Measurements from ENCODE around the gene PPM1K. TPM values are rescaled to one million over a fixed set of nuclear protein-coding genes. Genes with fewer than 3 reads are reported as not detected.

Gene PPM1K
- total and polyA plus RNA-seq, 4 experiments from 2014 or later: 82.2 to 84.5 (median 84.0) TPM

DNA sequence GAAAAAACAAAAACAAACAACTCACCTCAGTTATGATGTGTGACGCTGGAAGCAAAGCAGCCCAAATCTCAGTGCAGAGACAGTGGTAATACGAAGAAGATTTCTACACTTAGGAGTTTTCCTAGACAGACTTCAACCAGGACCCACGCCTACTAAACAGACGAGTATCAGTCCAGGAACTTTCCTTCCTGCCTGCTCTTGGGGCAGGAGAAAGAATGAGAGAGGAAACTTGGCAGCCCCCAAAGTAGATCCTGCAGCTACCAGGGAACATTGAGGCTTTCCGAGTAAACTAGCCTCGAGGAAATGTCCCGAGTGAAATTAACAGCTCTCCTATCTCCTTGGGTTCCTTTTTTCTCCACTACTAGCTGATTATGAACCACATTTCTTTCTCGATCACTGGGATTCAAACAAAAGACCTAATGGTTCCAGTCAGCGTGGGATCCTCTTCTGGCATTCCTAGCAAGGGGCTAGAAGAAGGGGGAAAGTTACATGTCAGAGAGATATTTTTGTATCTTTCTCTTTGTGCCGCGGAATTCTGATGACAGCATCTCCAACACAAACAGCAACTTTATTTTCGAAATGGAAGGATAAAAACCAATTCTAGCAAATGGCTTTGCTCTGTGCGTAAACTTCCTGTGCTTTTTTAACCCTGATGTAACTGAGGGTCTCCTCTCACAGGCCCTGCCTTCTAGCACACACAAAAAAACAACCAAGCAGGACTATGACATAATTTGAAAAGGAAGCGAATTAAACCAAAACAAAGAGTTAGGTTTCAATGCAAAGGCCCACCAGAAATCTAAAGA, 53.2 kb downstream of the PPM1K start:
- no peak overlapping the region for H3K27ac ChIP-seq (ENCODE audit: low read depth, low read length)
- CTCF ChIA-PET (ENCODE audit: partially characterized antibody): interaction anchor here (1.0 kb wide), 2 partner anchors 12 to 284 kb away, joined by 3 to 5 read pairs; no protein-coding TSS in a partner anchor
- H3K4me1 Mint-ChIP-seq: peaks cover 4 to 20% (median 15%) of the 10 kb centered on the region in 4 donors
- H3K27me3 Mint-ChIP-seq: no peaks in the 10 kb centered on the region
- peak overlapping the region; percentile 7 to 90 (median 75) for H3K27ac Mint-ChIP-seq
- H3K9me3 Mint-ChIP-seq: peaks cover 0 to 3% (median under 1%) of the 10 kb centered on the region in 8 donors
- H3K4me3 ChIP-seq (ENCODE audit: low read length in 2 of 2): no peak overlapping the region
- peaks cover 6% of the 10 kb centered on the region for H3K4me1 ChIP-seq (ENCODE audit: insufficient read depth, low read length)
- H3K9me3 ChIP-seq (ENCODE audit: control insufficient read depth in 1 of 2, low read length in 2 of 2): no peaks in the 10 kb centered on the region
- POLR2A ChIA-PET (ENCODE audit: partially characterized antibody): no interaction called here
- no peaks in the 10 kb centered on the region for H3K27me3 ChIP-seq (ENCODE audit: insufficient read depth, low read length)
- peak in 1 of 5 donors; percentile 26 for DNase-seq
- no peaks in the 10 kb centered on the region for H3K36me3 Mint-ChIP-seq
- intact Hi-C loops (cut with micrococcal nuclease): no loop called here
- H3K4me3 Mint-ChIP-seq: peak overlapping the region in 6 of 8 donors; percentile 30 to 75 (median 56)
- no peaks in the 10 kb centered on the region for H3K36me3 ChIP-seq (ENCODE audit: insufficient read depth, low read length)

DNA sequence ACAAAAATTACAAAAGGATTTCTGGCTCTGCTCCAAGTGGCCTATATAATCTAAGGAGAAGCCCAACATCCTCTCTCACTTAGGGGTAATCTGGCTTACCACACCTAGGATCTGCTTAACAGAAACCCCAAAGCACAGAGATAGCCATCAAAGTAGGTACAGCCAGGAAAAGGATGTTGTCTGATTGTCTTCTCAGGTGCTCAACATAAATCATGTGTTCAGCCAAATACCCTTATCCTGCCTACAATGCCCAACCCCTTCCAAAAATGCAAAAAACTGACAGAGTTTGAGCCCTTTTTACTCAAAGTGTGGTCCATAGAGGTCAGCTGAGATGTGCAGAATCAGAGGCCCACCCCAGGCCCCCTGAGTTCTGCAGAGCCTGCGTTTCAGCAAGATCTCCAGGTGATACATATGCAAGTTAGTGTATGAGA, 53.9 kb downstream of the PPM1K start:
- Mint-ChIP-seq H3K36me3 (no peaks in the 10 kb centered on the region), H3K9me3 (peaks cover 0 to 3% (median under 1%) of the 10 kb centered on the region in 8 donors), H3K27ac (peak overlapping the region in 4 of 7 donors; percentile 54 to 90 (median 86)), H3K4me1 (peaks cover 4 to 20% (median 15%) of the 10 kb centered on the region in 4 donors), H3K27me3 (no peaks in the 10 kb centered on the region), H3K4me3 (peak overlapping the region in 5 of 8 donors; percentile 25 to 75 (median 68))
- Histone ChIP-seq H3K27ac (ENCODE audit: low read depth, low read length) (no peak overlapping the region), H3K27me3 (ENCODE audit: insufficient read depth, low read length) (no peaks in the 10 kb centered on the region), H3K4me3 (ENCODE audit: low read length in 2 of 2) (no peak overlapping the region), H3K4me1 (ENCODE audit: insufficient read depth, low read length) (peaks cover 6% of the 10 kb centered on the region), H3K36me3 (ENCODE audit: insufficient read depth, low read length) (no peaks in the 10 kb centered on the region), H3K9me3 (ENCODE audit: control insufficient read depth in 1 of 2, low read length in 2 of 2) (no peaks in the 10 kb centered on the region)
- CTCF ChIA-PET (ENCODE audit: partially characterized antibody): interaction anchor here (1.0 to 1.6 kb wide), 2 partner anchors 11 to 12 kb away, joined by 5 to 7 read pairs; no protein-coding TSS in a partner anchor
- POLR2A ChIA-PET (ENCODE audit: partially characterized antibody): no interaction called here
- peak in 4 of 5 donors; percentile 17 to 24 (median 20) for DNase-seq
- intact Hi-C loops (cut with micrococcal nuclease): no loop called here

DNA sequence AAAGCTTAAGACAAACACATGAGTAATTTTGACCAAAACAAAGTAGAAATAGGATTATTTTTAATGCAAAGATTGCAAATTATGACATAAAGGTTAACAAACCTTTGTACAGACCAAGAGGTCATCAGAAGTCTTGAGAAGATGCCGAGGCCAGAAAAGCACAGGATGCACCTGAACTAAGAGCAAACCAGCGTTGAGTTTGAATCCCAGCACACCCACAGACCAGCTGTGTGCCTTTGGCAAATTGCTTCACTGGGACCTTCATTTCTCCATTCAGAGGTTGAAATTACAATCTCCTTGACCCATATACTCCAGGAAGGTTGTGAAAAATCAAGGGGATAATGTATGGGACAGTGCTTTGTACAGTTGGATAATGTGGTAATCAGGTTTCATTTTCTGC, 56.6 kb downstream of the PPM1K start:
- CTCF ChIA-PET (ENCODE audit: partially characterized antibody): interaction anchor here (1.1 to 5.4 kb wide), 4 partner anchors 8 to 287 kb away, joined by 3 to 35 read pairs (median 8); no protein-coding TSS in a partner anchor
- no peak overlapping the region for H3K27ac Mint-ChIP-seq
- H3K36me3 Mint-ChIP-seq: no peaks in the 10 kb centered on the region
- H3K9me3 Mint-ChIP-seq: peaks cover 0 to 3% (median 0%) of the 10 kb centered on the region in 8 donors
- H3K9me3 ChIP-seq (ENCODE audit: control insufficient read depth in 1 of 2, low read length in 2 of 2): no peaks in the 10 kb centered on the region
- POLR2A ChIA-PET (ENCODE audit: partially characterized antibody): no interaction called here
- H3K4me1 Mint-ChIP-seq: peaks cover 4 to 20% (median 15%) of the 10 kb centered on the region in 4 donors
- intact Hi-C loops (cut with micrococcal nuclease): no loop called here
- no peaks in the 10 kb centered on the region for H3K27me3 ChIP-seq (ENCODE audit: insufficient read depth, low read length)
- no peak overlapping the region for H3K4me3 Mint-ChIP-seq
- no peaks in the 10 kb centered on the region for H3K27me3 Mint-ChIP-seq
- H3K4me3 ChIP-seq (ENCODE audit: low read length in 2 of 2): no peak overlapping the region
- H3K4me1 ChIP-seq (ENCODE audit: insufficient read depth, low read length): peaks cover 6% of the 10 kb centered on the region
- DNase-seq: no peak
- no peak overlapping the region for H3K27ac ChIP-seq (ENCODE audit: low read depth, low read length)
- H3K36me3 ChIP-seq (ENCODE audit: insufficient read depth, low read length): no peaks in the 10 kb centered on the region

DNA sequence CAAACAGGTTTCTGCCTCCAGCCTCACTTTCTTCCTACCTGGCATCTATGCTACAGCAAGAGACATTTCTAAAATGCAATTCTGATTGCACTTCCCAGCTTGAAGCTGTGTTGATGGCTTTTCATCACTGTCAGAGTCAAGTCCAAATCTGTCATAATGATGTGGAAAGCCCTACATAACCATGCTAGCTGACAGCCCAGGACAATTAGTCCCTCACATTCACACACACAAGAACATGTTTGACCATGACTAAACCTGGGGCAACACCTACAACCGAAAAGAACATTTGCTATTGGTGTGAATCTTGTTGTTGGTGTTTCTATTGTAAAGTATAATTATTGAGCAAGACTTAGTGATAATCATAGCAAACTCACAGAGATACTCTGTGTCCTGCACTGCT, 58.2 kb downstream of the PPM1K start:
- Histone ChIP-seq H3K36me3 (ENCODE audit: insufficient read depth, low read length) (no peaks in the 10 kb centered on the region), H3K27ac (ENCODE audit: low read depth, low read length) (no peak overlapping the region), H3K4me3 (ENCODE audit: low read length in 2 of 2) (no peak overlapping the region), H3K9me3 (ENCODE audit: control insufficient read depth in 1 of 2, low read length in 2 of 2) (no peaks in the 10 kb centered on the region), H3K27me3 (ENCODE audit: insufficient read depth, low read length) (no peaks in the 10 kb centered on the region), H3K4me1 (ENCODE audit: insufficient read depth, low read length) (peaks cover 6% of the 10 kb centered on the region)
- H3K4me3 Mint-ChIP-seq: no peak overlapping the region
- no peak for DNase-seq
- H3K36me3 Mint-ChIP-seq: no peaks in the 10 kb centered on the region
- intact Hi-C loops (cut with micrococcal nuclease): no loop called here
- peaks cover 0 to 3% (median 0%) of the 10 kb centered on the region in 8 donors for H3K9me3 Mint-ChIP-seq
- ChIA-PET CTCF (ENCODE audit: partially characterized antibody) (interaction anchor here (1.6 to 5.4 kb wide), 3 partner anchors 14 to 289 kb away, joined by 3 to 35 read pairs (median 12); no protein-coding TSS in a partner anchor), POLR2A (ENCODE audit: partially characterized antibody) (no interaction called here)
- H3K4me1 Mint-ChIP-seq: peaks cover 4 to 10% (median 8%) of the 10 kb centered on the region in 4 donors
- H3K27ac Mint-ChIP-seq: no peak overlapping the region
- no peaks in the 10 kb centered on the region for H3K27me3 Mint-ChIP-seq

DNA sequence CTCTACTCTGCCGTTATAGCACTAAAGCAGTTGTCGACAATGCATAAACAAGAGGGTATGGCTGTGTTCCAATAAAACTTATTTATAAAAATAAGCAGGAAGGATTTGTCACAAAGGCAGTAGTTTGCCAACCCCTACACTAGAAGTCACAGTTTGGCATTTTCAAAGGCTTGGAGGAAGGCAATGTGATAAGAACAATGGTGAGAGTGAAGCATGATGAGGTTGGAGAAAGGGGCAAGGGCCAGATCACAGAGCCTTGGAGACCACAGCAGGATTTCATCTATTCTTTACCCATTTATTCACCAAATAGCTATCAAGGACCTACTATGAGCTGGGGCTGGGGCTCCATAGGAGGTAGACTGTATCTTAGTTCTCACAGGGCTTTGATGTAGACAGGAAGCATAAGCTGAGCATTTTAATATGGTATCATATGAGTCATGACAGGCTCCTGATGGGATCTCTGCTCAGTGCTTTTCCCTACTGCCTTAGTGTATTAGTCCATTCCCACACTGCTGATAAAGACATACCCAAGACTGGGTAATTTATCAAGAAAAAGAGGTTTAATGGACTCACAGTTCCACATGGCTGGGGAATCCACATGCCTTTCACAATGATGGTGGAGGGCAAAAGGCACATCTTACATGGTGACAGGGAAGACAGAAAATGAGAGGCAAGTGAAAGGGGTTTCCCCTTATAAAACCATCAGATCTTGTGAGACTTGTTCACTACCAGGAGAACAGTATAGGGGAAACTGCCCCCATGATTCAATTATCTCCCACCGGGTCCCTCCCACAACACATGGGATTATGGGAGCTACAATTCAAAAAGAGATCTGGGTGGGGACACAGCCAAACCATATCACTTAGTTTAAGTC, 58.9 kb downstream of the PPM1K start:
- DNase-seq: no peak
- no peak overlapping the region for H3K27ac ChIP-seq (ENCODE audit: low read depth, low read length)
- no peaks in the 10 kb centered on the region for H3K9me3 ChIP-seq (ENCODE audit: control insufficient read depth in 1 of 2, low read length in 2 of 2)
- CTCF ChIA-PET (ENCODE audit: partially characterized antibody): interaction anchor here (3.9 to 5.4 kb wide), 2 partner anchors 14 to 290 kb away, joined by 12 to 35 read pairs; no protein-coding TSS in a partner anchor
- no peaks in the 10 kb centered on the region for H3K27me3 ChIP-seq (ENCODE audit: insufficient read depth, low read length)
- Mint-ChIP-seq H3K9me3 (peaks cover 0 to 3% (median 0%) of the 10 kb centered on the region in 8 donors), H3K4me1 (peaks cover 2 to 3% (median 2%) of the 10 kb centered on the region in 4 donors), H3K4me3 (no peak overlapping the region), H3K27ac (peak overlapping the region in 1 of 7 donors; percentile 80), H3K36me3 (no peaks in the 10 kb centered on the region), H3K27me3 (no peaks in the 10 kb centered on the region)
- intact Hi-C loops (cut with micrococcal nuclease): no loop called here
- POLR2A ChIA-PET (ENCODE audit: partially characterized antibody): no interaction called here
- peaks cover 2% of the 10 kb centered on the region for H3K4me1 ChIP-seq (ENCODE audit: insufficient read depth, low read length)
- H3K36me3 ChIP-seq (ENCODE audit: insufficient read depth, low read length): no peaks in the 10 kb centered on the region
- H3K4me3 ChIP-seq (ENCODE audit: low read length in 2 of 2): no peak overlapping the region

DNA sequence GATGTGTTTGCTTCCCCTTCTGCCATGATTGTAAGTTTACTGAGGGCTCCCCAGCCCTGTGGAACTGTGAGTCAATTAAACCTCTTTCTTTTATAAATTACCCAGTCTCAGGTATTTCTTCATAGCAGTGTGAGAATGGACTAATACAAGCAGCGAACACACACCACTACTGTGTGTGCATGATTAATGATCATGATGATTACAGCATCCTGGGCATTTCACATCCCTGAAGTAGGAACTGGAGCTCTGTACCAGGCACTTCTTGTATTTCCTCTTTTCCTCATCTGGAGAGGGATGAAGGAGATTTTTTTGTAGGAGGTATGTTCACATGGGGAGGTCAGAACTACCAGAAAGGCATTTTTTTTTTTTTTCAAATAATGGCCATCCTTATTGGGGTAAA, 60.8 kb downstream of the PPM1K start:
- Mint-ChIP-seq H3K27me3 (peaks cover 0 to 4% of the 10 kb centered on the region in 2 donors), H3K36me3 (no peaks in the 10 kb centered on the region), H3K27ac (no peak overlapping the region), H3K9me3 (peaks cover 0 to 2% (median 0%) of the 10 kb centered on the region in 8 donors), H3K4me1 (peaks cover 4 to 9% (median 5%) of the 10 kb centered on the region in 4 donors), H3K4me3 (no peak overlapping the region)
- intact Hi-C loops (cut with micrococcal nuclease): no loop called here
- Histone ChIP-seq H3K9me3 (ENCODE audit: control insufficient read depth in 1 of 2, low read length in 2 of 2) (no peaks in the 10 kb centered on the region), H3K27me3 (ENCODE audit: insufficient read depth, low read length) (no peaks in the 10 kb centered on the region), H3K36me3 (ENCODE audit: insufficient read depth, low read length) (no peaks in the 10 kb centered on the region), H3K4me1 (ENCODE audit: insufficient read depth, low read length) (no peaks in the 10 kb centered on the region), H3K27ac (ENCODE audit: low read depth, low read length) (no peak overlapping the region), H3K4me3 (ENCODE audit: low read length in 2 of 2) (no peak overlapping the region)
- ChIA-PET POLR2A (ENCODE audit: partially characterized antibody) (no interaction called here), CTCF (ENCODE audit: partially characterized antibody) (interaction anchor here (1.8 to 14.6 kb wide), 3 partner anchors 12 to 292 kb away, joined by 10 to 469 read pairs (median 35); partner anchors contain the start of gene PYURF)
- DNase-seq: no peak
